NK-92 (cell line): Measurements from ENCODE around the gene ABCC3.

Experiments
- DNase-seq: peaks from one replicate; lab custom pipeline; 2025; ENCODE audit not compliant: unreplicated experiment; lab: John Stamatoyannopoulos, UW

Gene ABCC3

DNA sequence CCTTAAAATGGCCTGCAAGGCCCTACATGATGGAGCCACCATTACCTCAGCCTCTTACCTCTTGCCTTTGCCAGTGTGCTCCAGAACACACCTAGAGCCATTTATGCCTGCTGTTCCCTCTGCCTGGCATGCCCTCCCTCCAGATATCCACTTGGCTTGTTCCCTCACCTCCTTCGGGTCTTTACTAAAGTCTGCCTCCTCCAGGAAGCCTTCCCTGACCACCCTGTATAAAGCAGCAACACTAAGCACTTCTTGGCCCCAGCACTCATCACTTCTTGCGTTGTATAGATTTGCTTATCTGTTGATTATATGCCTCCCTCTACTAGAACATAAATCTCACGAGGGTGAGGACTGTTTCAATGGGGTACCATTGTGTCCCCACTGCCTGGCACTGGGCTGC is 47.8 kb downstream of the ABCC3 start:
- no peak for DNase-seq

DNA sequence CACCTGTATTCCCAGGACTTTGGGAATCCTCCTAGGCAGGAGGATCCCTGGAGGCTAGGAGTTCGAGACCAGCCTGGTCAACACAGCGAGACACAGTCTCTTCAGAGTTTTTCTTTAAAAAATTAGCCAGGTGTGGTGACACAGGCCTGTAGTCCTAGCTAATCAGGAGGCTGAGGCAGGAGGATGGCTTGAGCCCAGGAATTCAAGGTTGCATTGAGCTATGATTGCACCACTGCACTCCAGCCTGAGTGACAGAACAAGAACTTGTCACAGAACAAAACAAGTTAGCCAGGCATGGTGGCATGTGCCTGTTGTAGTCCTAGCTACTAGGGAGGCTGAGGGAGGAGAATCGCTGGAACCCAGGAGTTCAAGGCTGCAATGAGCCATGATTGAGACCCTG is 48.3 kb downstream of the ABCC3 start:
- no peak for DNase-seq

DNA sequence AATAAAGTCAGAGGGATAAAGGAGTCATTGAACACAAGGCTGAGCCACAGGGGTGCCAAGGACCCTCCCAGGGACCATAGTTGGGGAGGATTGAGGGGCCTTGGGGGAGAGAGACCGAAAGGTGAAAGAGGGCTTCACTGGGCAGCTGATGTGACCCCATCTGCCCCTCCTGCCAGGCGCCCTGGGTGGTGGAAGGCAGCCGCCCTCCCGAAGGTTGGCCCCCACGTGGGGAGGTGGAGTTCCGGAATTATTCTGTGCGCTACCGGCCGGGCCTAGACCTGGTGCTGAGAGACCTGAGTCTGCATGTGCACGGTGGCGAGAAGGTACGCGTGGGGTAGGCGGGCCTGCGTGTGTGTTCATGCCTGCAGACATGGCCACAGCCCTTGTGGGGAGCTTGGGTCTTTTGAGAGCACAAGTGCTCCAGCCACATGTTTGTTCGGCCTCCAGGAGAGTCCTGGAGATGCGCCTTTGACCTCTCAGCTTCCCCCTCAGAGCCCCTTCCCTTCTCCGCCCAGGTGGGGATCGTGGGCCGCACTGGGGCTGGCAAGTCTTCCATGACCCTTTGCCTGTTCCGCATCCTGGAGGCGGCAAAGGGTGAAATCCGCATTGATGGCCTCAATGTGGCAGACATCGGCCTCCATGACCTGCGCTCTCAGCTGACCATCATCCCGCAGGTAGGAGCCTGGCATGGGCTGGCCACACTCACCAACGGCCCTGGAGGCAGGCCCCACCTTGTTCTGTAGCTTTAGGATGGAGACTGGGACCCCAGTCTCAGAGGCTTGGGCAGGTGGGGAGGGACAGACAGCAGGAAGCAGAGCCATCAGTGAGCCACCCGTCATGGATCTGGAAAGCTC is 49.0 kb downstream of the ABCC3 start:
- no peak for DNase-seq

DNA sequence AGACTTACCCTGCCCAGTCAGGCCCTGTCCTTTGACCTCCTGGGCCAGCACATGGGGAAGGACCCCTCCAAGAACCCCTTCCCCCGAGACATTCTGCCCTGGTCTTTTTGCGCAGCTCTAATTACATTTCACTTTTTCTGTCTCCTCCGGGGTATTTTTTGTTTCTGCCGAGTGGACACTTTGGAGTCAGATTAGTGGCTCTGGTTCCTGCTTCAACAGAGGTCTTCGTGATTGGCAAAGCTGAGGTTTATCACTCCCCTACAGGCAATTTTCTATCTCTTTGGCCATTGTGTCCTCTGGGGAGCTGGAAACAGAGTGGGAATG is 49.6 kb downstream of the ABCC3 start:
- DNase-seq, result no peak

DNA sequence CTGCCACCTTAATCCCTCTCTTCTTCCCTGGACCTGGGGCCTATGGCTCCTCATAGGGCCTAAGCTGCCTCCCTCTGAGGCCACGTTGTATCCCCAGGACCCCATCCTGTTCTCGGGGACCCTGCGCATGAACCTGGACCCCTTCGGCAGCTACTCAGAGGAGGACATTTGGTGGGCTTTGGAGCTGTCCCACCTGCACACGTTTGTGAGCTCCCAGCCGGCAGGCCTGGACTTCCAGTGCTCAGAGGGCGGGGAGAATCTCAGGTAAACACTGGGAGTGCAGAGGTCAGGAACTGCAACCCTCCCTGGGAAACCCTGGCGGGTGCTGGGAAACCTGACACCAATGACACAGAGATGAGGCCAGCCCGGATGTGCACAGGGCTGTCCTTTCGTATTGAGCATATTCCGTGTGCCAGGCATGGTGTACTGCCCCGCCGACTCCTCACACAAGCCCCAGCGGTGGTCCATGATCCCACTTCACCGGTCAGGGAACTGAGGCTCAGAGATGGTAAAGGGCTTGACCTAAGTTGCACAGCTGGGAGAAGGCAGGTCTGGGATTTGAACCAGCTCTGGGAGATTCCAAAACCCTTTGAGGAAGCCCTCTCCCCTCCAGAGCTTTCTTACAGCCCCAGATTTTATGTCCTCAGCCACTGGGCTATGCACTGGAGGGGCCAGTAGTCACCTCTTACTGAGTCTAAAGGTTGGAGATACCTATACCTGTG is 50.1 kb downstream of the ABCC3 start:
- no peak for DNase-seq

DNA sequence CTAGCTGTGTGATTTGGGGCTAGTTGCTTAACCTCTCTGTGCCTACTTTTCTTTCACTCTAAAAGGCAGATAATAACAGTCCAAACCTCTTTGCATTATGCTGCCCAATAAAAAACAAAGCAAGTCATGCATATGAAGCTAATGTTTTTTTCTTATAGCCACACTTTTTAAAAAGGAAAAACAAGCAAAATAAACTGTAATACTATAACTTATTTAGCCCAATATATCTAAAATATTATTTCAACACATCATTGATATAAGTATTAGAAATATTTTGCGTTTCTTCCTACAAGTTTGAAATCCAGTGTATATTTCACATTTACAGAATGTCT is 50.6 kb downstream of the ABCC3 start:
- no peak for DNase-seq

GRCh38 chr17:50685691-50686493 is 51.2 kb downstream of the ABCC3 start:
- no peak for DNase-seq

DNA sequence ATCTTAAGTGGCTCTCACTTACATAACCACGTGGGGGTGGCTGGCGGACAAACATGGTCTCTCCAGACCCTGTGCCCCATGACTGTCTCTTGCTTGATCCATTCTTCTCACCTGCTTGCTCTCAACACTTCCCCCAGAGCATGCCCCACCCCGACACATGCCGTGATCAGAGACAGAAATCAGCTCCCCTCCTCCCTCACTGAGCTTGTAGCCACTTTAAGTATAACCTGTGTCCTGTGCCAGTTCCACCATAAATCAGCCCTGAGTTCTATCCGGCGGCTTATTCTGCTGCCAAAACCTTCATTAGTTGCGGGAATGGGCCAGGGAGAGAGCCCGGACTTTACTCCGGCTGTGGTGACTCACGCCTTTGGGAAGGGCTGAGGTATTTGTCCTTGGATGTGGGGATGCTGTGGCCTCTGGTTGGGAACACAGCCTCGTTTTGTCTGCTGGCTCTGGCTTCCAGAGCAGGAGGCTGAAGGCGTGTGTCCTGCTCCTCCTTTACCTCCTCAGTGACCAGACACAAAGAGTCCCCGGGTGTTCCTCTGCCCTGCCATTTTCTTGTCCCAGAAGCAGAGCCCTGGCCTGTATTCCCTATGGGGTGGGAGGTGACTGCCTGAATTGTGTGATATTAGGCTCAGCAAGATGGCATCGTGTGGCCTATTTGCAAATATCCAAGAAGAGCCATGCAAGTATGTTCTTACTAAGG is 52.0 kb downstream of the ABCC3 start:
- no peak for DNase-seq

GRCh38 chr17:50687200-50688066 is 52.8 kb downstream of the ABCC3 start:
- no peak for DNase-seq

DNA sequence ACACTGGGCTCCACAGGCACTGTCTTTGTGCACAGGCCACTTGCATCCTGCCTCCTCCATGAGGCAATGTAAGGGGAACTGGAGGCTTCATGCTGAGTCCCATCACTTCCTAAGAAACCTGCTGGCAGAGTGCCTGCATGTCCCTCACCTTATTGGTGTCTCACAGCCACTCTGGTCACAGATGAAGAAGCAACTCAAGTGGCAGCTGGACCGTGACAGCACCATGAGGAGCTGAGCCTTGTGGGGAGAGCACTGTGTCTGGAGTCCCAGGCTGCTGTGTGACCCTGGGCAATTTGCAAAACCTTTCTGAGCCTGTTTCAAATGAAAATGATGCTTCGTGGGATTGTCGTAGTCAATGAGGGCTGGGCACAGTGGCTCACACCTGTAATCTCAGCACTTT is 53.6 kb downstream of the ABCC3 start:
- DNase-seq, result no peak

- DNase-seq, result no peak
These were observed 54.6 kb downstream of the ABCC3 start for GRCh38 chr17:50689251-50689650.

GRCh38 chr17:50689956-50690886 is 55.5 kb downstream of the ABCC3 start:
- DNase-seq, result no peak

DNA sequence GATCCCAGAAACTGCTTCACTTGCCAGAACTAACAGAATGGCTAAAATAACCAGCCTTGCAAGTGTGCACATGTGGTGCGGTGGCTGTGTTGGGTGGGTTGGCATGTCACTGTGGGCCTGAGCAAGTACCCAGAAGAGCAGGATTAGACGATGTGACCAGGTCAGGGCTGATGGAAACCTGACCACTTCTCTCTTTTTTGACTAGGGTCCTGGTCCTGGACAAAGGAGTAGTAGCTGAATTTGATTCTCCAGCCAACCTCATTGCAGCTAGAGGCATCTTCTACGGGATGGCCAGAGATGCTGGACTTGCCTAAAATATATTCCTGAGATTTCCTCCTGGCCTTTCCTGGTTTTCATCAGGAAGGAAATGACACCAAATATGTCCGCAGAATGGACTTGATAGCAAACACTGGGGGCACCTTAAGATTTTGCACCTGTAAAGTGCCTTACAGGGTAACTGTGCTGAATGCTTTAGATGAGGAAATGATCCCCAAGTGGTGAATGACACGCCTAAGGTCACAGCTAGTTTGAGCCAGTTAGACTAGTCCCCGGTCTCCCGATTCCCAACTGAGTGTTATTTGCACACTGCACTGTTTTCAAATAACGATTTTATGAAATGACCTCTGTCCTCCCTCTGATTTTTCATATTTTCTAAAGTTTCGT is 56.3 kb downstream of the ABCC3 start:
- no peak for DNase-seq

DNA sequence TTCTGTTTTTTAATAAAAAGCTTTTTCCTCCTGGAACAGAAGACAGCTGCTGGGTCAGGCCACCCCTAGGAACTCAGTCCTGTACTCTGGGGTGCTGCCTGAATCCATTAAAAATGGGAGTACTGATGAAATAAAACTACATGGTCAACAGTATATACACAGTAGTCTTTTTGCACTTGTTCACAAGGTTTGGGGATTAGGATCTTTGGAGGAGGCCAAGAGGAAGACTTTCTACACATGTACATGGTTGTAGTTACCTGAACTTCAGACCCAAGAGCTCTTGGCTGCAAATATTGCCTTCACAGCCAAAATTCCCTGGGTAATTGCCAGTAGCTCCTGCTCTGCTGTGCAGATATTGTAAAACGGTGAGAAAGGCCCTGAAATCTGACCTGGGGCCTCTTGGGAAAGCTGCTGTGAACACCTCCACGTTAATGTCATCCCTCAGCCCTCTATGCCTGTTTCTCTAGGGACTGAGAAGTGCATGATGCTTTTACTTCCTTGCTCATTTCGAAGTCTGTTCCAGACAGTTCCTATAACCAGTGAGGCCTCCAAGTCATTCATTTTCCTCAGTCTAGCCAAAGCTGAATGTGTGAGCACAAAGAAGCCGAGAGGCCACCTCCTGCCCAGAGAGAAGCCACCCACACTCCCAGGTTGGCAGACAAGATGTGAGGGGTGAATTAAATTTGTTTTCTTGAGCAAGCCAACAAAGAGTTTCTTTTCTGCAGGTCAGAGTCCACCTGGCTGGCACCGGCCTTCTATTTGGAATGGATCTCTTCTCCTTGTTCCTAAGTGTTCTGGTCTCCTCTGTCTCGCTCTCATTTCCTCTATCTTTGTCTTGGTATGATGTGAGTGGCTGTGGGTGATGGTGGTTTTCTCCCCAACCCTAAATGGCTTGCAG is 57.1 kb downstream of the ABCC3 start:
- DNase-seq, result no peak

GRCh38 chr17:50692448-50693035 is 57.9 kb downstream of the ABCC3 start:
- no peak for DNase-seq

- DNase-seq, result no peak
These were observed 58.5 kb downstream of the ABCC3 start for GRCh38 chr17:50693036-50693682.

DNA sequence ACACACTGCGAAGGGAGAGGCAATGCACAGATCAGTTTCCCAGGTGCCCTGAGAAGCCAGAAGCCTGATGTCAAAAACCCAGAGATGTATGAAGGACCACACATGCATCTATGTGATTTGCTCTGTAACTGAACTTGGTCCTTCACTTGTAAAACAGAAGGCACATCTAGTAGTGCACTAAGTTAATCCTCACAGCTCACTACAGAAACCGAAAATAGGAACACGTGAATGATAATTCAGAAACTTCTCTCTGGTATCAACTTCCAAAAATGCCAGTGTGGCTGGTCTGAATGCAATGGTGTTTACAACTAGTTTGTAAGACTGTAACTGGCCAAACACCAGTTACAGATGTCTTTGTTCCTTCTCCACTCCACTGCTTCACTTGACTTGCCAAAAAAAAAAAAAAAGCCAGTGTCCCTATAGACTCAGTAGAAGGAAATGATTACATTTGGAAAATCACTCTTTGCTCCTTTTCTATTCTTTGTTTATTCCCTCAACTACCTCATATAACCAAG is 61.7 kb downstream of the ABCC3 start:
- no peak for DNase-seq
